GM23338 (cell line): ENCODE measurements around the gene PPFIA2.

Source experiments
- CTCF ChIP-seq, 2 experiments: fragments of 200-600 bp in 1 of 2; sonication (generic) in 1 of 2; conservative IDR thresholded peaks; 2 replicates each; pipeline versions ENCODE4 v1.5.1 to v1.6.1; 2016 to 2017; ENCODE audit warnings: antibody characterized with exemption in 2 of 2, low read depth in 2 of 2, mild to moderate bottlenecking in 2 of 2, moderate library complexity in 1 of 2
- EZH2 ChIP-seq: fragments of 200-600 bp; sonication (generic); IDR thresholded peaks from one replicate; pipeline ENCODE4 v1.8.0; 2017; ENCODE audit warnings: antibody characterized with exemption, mild to moderate bottlenecking, low read depth; ENCODE audit not compliant: unreplicated experiment
- EZH2phosphoT487 ChIP-seq: fragments of 200-600 bp; sonication (generic); IDR thresholded peaks from one replicate; pipeline ENCODE4 v1.8.1; 2018; ENCODE audit warnings: antibody characterized with exemption; ENCODE audit not compliant: unreplicated experiment
- JUNB ChIP-seq: IDR thresholded peaks from one replicate; pipeline ENCODE4 v1.6.1; 2016; ENCODE audit warnings: antibody characterized with exemption; ENCODE audit not compliant: unreplicated experiment
- POLR2AphosphoS5 ChIP-seq: IDR thresholded peaks from 2 replicates; pipeline ENCODE4 v1.6.1; 2016; ENCODE audit warnings: antibody characterized with exemption, low read depth
- REST ChIP-seq: IDR thresholded peaks from one replicate; pipeline ENCODE4 v1.6.1; 2018; ENCODE audit warnings: antibody characterized with exemption; ENCODE audit not compliant: unreplicated experiment
- STAT1 ChIP-seq: IDR thresholded peaks from one replicate; pipeline ENCODE4 v1.6.1; 2016; ENCODE audit warnings: antibody characterized with exemption; ENCODE audit not compliant: unreplicated experiment

- TF ChIP-seq EZH2phosphoT487 (no peak), CTCF (conservative IDR thresholded peaks at IDR 0.05; ENCODE audit: low read depth in 2 of 2) (no peak), POLR2AphosphoS5 (no peak), STAT1 (no peak), JUNB (no peak), EZH2 (no peak), REST (no peak)
Measured at GRCh38 chr12:81360916-81361315, 398.2 kb downstream of the PPFIA2 start.
